HG03103 (cell line): ENCODE measurements around the gene SERPINA5.

Source experiments
- ATAC-seq: cut with Tn5 transposase; IDR thresholded peaks from one replicate; pipeline ENCODE4 v1.9.1; 2021; ENCODE audit warnings: low read depth; ENCODE audit not compliant: unreplicated experiment

SERPINA5 gene, protein sequence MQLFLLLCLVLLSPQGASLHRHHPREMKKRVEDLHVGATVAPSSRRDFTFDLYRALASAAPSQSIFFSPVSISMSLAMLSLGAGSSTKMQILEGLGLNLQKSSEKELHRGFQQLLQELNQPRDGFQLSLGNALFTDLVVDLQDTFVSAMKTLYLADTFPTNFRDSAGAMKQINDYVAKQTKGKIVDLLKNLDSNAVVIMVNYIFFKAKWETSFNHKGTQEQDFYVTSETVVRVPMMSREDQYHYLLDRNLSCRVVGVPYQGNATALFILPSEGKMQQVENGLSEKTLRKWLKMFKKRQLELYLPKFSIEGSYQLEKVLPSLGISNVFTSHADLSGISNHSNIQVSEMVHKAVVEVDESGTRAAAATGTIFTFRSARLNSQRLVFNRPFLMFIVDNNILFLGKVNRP

DNA sequence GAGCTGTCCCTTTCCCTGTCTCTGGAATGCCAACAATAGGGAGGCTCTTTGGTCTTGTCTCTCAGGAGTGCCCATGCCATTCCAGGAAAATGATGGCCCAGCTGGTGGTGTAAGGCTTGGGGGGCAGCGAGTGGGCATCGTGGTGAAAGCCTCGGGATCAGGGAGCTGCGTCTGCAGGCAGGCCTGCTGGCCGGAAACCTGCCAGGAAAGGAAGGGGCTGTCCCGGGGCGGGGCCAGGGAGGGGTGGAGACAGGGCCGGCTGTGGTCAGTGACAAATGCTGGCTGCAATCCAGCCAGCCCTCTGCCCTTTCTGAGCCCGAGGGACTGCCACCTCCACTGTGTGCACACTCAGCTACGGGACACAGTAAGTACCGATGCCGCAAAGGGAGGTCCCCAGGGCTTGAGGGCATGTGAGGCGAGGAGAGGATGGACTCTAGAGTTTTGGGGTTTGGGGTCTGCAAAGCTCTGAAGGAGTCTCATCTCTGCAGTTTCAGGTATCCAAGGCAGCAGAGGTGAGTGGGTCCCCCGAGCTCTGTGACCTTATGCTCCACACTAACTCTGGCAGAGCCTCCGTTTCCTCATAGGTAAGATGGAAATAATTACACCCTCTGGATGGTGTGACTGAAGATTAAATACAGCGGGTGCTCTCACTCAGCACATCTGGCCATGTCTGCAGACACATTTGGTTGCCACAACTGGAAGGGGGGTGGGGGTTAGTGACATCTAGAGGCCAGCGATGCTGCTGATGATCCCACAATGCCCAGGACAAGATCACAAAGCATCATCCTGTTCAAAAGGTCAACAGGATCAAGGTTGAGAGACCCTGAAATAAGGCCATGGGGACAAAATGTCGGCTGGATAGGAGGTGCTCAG is at the start of gene SERPINA5:
Gene SERPINA5 (plus strand): TSS at position 300 of the 873 bp plus-strand sequence. CDS start 5,937 bp downstream, outside the sequence.
- ATAC-seq = no peak

DNA sequence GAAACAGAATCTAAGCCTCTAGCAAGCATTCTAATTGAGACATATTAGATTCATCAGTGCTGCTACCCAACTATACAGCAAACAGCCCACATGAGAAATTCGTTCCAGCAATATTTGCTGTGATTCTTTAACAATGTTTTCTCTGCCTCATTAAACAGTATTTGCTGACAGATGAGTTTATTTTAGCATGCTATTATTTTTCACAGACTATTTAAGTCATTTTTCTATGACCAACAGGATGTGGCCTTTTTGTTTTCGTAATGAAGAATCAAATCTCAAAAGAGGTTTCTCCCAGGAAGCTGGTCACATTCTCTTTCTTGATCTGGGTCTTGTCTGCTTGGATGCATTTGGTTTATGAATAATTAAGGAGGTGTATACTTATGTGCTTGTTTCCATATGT is 48.8 kb upstream of the SERPINA5 start:
- no peak for ATAC-seq

DNA sequence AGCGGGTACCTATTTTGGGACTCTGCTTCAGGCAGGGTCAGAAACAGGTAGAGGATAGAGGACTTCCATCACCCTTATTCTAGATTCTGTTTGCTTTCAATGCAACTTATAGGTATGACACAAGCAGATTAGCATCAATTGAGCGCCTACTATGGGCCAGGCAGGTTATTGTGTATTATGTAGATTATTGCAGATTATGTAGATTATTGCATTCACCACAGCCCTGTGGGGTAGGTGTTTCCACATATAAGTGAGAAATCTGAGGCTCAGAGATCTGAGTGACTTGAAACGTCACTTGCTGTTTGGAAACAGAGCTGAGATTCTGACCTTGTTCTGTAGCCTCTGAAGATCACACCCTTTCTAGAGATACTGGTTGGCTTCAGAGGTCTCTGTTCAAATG is 45.7 kb upstream of the SERPINA5 start:
- no peak for ATAC-seq

DNA sequence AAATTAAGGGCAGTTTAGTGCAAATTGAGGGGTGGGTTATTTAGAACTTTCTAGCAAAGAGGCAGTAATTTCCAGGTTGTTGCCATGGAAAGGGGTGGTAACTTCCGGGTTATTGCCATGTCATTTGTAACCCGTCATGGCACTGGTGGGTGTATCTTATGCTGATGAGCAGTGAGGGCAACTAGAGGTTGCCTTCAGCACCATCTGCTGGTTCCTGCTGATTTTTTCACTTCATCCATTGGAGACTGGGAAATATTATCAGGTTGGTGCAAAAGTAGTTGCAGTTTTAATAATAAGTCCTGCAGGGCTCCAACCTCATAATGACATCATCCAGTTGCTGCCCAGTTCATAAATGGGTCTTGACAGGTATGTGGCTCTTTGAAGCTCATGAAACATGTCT is 44.4 kb upstream of the SERPINA5 start:
- no peak for ATAC-seq

DNA sequence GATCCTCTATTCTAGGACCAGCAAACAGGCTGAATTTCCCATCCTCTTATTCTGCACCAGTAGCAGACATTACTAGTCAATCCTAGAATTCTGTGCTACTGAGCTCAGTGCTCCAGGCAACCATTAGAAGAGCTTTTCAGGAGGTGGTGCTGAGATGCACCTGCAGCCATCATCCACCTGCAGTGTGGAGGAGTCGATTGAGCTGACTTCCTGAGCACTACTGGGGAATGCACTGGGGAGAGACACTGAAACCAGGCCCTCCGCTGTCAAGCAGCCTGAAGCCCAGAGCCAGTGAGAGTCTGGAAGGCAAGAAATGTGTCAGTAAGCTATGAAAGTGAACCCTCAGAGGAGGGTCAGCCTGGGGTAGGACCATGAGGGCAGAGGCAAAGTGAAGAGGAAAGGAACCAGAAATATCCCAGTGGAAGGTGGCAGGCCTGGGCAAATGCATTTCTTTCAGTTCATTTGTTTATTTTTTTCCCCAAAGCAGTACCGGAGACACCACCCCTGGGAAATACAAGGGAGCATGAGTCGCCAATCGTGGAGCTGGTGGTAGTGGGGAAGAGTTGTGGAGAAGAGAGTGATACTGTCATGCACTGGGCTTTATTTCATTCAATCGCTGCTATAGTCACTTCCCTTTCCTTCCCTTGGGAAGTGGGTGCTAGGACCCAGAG is 43.0 kb upstream of the SERPINA5 start:
- no peak for ATAC-seq

DNA sequence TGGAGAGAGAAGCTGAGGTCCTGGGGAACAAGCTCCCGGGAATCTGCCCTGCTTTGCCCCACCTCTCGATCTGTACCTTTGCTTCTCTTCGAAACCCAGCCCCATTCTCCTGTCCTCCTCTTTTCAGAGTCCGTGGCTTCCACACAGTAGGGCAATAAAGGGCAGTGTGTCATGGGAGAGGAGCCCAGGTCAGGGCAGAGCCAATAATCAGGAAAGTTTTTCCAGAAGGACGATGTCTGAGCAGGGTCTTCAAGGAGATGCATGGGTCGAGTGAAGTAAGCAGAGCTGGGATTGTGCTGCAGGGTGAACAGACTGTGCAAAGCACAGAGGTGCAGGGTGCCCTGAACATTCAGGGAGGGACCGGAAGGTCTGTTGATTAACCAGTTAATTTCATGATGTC is 42.0 kb upstream of the SERPINA5 start:
- ATAC-seq = no peak

DNA sequence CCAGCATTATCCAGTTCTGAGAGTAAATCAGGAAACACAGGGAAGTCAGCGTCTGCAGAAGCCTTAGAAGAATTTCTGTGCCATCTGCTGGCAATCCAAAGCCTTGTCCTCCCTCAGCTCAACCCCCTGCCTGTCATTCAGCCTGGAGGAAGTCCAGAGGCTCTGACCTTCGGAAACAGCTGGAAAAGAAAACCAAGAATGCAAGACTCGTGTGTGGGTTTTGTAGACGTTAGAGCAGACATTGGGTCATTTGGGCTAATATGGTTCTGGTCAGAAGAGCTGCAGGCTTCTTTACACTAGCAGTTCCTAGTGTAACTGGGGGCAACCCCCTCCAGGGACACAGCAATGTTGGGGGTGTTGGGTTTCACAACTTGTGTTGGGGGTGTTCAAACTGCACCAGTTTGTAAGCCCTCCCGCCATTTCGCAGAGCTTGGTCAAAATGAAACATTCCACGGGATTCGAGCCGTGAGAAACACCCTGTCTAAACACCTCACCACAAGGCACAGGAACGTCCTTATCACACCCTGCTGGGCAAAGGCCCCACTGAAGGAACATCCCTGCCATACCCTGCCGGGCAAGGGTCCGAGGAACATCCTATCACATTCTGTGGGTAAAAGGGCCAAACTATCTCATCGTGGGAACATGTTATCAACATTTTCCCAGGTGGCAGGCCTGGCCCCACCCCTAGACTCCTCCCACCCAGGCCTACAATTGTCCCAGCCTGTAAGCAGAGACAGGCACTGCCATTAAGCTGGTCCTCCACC is 41.0 kb upstream of the SERPINA5 start:
- ATAC-seq = no peak

DNA sequence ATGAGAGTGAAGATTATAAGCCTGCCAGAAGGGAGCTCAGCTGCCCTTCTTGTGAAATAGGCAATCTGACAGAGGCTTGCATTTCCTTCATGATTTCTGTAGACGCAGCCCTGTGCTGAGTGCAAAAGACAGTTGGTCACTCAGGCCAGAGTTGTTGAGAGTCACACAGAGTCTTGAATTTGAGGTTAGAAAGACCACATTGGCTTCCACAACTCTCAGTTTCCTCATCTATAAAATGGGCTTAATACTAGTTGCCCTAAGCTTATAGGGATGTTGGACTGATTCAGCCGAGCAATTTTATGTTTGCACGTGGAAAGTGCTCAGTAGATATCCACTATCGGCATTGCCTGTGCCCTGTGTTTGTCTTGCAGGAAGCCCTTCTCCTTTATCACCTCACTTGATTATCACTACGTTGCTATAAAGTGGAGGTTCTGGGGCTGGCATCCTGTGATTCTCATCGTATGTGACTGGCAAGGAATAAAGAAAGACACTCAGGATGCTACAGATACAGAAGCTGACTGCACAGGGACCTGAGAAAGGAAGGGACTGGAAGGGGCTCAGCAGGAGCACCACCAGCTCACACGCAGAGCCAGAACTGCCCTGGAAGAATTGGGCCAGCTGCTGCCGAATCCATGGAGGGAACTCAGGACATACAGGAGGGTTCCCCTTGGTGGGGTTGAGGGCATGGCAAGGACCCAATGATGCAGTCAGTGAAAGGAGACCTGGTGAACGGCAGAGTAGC is 39.8 kb upstream of the SERPINA5 start:
- ATAC-seq = no peak

DNA sequence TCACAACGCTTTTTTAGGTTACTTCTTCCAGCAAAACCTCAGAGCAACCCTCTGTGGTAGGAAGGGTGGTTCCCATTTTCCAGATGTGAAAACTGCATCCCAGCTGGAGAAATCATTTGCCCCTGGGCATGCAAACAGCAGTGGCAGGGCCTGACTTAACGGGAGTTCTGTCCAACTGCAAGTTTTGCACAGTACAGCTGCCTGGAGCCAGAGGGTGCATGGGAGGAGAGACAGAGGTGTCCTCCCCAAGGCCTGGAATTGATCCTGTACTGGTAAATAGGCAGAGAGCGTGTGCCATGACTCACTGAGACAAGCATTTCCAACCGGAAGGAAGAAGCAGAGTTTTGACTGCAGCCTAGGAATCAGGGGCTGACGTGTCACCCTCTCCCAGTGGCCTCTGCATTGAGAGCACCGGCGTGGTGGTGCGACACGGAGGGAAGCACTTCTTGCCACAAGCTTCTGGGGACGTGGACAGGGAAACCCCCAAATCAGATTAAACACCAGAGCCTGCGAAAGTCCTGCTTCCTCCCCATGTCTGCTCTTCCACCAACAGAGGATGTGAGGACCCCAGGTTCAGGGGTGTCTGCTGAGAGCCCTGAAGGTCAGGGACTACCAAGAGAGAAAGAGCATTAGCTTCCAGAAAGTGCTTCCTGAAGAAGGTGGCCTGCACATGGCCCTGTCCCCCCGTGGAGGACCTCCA is 39.0 kb upstream of the SERPINA5 start:
- ATAC-seq = no peak

DNA sequence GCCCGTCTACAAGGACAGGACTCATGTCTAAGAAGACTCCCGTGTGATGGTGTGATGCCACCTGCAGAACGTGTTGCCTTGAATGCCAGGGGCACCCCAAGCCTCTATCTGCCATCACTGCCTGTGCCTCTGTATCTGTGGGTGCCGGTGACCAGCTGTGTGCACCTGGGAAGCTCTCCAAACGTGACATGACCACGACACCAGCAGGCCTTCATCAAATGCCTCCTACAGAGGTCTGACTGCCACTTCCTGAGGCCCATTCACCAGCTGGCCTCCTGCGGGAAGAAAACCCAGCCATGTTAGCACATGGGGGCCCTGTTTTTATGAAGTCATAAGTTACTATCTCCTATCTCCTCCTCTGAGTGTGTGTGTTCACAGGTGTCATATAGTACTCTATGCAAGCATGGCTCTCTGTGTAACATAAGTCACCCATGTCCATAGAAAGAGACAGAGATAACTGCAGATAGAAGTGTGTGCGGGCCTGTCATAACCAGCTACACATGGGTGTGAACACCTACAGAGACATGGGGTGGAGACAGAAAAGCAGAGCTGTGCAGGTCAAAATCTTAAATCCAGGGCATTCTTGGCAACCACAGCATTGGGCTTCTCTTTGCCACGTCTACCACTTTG is 38.3 kb upstream of the SERPINA5 start:
- no peak for ATAC-seq

DNA sequence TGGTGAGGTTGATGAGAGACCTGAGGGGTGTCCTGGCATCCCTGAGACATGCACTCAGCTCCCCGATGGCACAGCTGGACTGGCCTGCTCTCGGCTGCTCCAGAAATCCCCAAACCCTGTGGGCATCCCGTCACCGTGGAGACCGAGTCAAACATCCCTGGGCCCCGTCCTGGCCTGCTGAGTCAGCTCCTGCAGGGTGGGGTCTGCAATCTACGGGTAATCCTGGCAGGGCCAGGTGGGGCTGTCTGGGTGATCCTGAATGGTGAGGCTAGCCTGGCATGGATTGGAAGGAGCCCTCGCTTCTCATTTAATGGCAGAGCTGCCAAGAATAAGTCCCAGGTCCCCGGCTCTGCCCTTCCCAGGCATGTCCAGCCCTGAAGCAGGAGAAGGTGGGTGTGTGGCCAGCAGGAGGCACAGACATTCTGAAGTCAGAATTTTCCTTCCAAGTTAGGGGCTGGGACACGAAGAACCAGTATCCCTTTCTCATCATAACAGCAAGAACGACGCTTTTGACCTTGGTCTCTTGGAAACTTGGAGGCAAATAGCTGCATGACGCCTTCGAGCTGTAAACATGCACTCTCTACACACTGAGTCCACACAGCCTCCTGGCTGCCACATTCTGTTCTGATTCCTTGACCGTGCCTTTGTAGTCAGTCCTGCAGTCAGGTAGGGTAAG is 37.6 kb upstream of the SERPINA5 start:
- ATAC-seq = no peak

DNA sequence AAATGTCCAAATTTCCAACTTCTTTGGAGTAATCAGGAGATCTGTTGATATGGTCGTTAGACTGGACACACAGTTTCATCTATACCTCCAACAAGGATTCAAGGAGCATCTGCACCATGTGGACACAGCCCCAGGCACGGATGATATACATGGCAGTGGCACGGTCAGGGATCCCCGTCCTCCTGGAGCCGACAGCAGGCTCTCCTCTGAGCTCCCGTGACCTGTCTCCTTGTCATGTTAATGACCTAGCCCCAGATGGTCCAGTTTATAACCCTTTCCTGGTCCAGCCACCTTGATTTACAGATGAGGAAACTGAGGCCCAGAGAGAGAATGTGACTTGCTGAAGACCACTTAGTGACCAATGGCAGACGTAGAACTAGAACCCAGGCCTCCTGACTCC is 36.5 kb upstream of the SERPINA5 start:
- no peak for ATAC-seq

DNA sequence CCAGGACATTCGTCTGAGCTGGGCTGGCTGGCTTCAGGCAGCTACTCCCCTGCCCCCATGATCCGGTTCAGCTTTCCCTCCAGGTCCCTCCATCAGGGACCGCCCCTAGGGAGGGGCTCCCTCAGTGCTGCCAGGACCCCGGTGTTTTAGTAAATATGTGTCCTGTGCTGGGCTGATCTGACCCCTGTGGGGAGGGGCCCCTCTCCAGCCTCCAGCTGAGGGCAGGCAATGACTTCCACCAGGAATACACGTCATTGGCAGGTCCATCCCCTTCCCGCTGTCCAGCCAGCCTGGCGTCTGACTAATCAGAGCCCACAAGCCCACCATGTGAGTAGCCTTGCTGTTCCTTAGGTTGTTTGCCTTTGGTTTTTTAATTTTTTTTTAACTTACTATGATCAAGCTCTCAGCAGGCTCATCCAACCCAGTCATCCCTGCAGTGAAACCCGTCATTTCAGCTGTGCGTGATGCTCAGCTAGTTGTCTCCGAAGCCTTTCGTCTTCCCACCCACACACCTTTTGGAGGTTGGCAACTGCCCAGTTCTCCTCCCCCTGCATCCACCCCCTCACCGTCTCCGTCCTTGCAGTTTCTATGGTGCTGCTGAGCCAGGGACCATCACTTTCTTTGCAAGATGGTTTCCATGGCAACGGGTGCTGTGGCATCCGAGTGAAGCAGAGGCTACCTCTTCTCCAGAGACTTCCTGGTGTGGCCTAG is 35.9 kb upstream of the SERPINA5 start:
- no peak for ATAC-seq

DNA sequence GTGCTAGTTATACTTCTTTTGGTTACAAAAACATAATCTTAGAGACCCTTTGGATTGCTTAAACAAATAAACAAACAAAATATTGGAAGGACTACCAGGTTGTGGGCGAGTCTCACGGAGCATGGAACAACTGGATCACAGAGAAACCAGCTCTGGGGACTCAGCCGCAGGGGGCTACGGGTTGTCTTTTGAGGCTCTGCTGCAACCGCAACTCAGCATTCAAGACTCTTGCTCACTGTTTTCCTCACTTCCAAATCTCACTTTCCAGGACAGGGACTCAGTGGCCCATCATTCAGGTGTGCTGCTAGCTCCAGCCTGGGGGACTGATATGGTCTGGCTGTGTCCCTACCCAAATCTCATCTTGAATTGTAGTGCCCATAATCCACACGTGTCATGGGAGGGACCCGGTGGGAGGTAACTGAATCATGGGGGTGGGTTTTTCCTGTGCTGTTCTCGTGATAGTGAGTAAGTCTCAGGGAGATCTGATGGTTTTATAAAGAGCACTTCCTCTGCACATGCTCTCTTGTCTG is 34.0 kb upstream of the SERPINA5 start:
- ATAC-seq = no peak

DNA sequence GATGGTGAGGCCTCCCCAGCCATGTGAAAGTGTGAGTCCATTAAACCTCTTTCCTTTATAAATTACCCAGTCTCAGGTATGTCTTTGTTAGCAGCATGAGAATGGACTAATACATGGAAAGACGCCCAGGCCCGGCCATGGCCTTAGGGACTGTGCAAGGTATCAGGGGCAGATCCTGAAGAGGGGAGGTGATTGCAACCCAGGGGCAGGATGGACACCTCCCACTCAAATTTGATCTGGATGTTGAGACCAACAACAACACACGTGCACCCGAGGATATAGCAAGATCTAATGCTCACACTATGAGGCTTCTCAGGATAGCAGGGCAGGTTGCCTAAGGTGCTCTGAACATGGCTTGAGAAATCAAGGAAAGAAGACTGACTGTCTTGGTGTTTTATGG is 33.5 kb upstream of the SERPINA5 start:
- ATAC-seq = no peak

DNA sequence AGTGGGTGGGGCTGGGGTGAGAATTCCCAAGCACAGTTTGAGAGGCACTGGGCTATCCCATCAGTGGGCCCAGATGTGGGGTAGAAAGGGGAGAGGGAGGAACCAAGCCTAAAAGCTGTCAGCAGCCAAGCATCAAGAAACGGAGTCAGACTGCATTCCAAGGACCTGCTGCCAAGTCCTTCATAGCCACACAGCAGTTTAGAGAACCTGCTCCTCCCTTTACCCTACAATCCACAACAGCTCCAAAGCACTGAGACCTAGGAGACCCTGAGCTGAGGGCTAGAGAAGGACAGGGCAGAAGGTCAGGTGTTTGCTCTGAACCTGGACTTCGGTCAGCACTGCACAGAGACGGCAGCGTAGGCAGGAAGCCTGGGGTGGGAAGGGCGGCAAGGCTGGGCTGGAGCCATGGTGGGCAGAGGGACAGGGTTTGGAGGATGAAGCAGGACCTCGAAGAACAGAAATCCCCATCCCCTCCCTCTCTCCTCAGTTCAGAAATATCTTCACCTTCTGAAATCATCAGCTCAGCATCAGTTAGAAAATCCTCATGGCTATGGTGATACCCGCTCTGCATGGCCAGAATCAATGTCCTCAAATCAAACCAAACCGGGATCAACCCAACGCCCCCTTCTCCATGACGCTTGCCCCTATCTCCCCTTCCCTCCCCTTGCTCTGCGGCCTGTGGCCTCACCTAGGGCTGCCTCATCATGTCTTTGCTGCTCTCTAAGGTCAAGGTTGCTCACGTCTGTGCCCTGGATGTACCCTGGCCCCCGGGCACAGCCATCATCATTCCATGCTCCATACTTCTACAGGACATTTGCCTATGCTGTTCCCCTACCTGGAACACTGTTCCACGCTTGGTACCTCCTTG is 32.9 kb upstream of the SERPINA5 start:
- no peak for ATAC-seq
